B cell (primary cell): ENCODE measurements around the gene LAMP5. TPM values are rescaled to one million over a fixed set of nuclear protein-coding genes. Genes with fewer than 3 reads are reported as not detected.

ENCODE experiments used
- ATAC-seq: fragments of 200-7000 bp; cut with Tn5 transposase; one replicate; pipeline ENCODE4 v1.10.0; 2021; ENCODE audit warnings: low read depth, mild to moderate bottlenecking, moderate number of reproducible peaks, moderate library complexity
- CTCF ChIA-PET: fragments of 350-600 bp; sonication (Branson Sonifier 250); formaldehyde crosslinking; loops from one replicate; lab custom pipeline; 2021; ENCODE audit warnings: antibody characterized with exemption, inconsistent platforms; lab: Charles Lee
- POLR2A ChIA-PET: fragments of 350-600 bp; sonication (Branson Sonifier 250); formaldehyde crosslinking; loops from one replicate; lab custom pipeline; 2021; ENCODE audit warnings: antibody characterized with exemption; lab: Charles Lee
- DNase-seq: peaks from one replicate; pipeline ENCODE4 v3.0.0; 2013
- H2AFZ ChIP-seq: 2 replicates; pipeline ENCODE4 v1.6.1; 2012; ENCODE audit warnings: mild to moderate bottlenecking, low read depth, low read length; ENCODE audit not compliant: insufficient read depth, poor library complexity, severe bottlenecking
- H3K27ac ChIP-seq, 2 donors: 1 replicate in 1 of 2; 2 replicates in 1 of 2; pipeline ENCODE4 v1.5.1; 2012 to 2013; ENCODE audit warnings: low read length in 2 of 2, mild to moderate bottlenecking in 2 of 2, moderate library complexity in 1 of 2
- H3K27me3 ChIP-seq, 4 experiments: fragments of 200-600 bp in 1 of 4; sonication (generic) in 1 of 4; replicated peaks in 1 of 4; 1 replicate in 2 of 4; 2 replicates in 2 of 4; pipeline versions ENCODE4 v1.6.1 to v1.7.0; 2013 to 2016; ENCODE audit warnings: low read length in 3 of 4, mild to moderate bottlenecking in 2 of 4, mixed read lengths in 1 of 4, moderate library complexity in 1 of 4; ENCODE audit not compliant: insufficient read depth in 4 of 4, control insufficient read depth in 3 of 4; ENCODE audit errors: control extremely low read depth in 1 of 4
- H3K36me3 ChIP-seq, 2 experiments: replicated peaks in 1 of 2; 1 replicate in 1 of 2; 2 replicates in 1 of 2; pipeline versions ENCODE4 v1.6.1 to v1.7.1; 2013; ENCODE audit warnings: low read length in 1 of 2; ENCODE audit not compliant: insufficient read depth in 2 of 2, control insufficient read depth in 1 of 2; ENCODE audit errors: control extremely low read depth in 1 of 2, extremely low read depth in 1 of 2
- H3K4me1 ChIP-seq, 2 donors: fragments of 200-600 bp in 1 of 2; sonication (generic) in 1 of 2; 1 replicate in 1 of 2; 2 replicates in 1 of 2; pipeline versions ENCODE4 v1.5.1 to v1.6.1; 2013 to 2017; ENCODE audit warnings: low read length in 2 of 2; ENCODE audit not compliant: control insufficient read depth in 2 of 2, insufficient read depth in 2 of 2
- H3K4me2 ChIP-seq: replicated peaks from 2 replicates; pipeline ENCODE3; 2012; ENCODE audit warnings: mild to moderate bottlenecking, low read depth, low read length; ENCODE audit not compliant: poor library complexity, severe bottlenecking
- H3K4me3 ChIP-seq, 5 experiments: fragments of 200-600 bp in 1 of 5; sonication (generic) in 1 of 5; 1 replicate in 3 of 5; 2 replicates in 2 of 5; pipeline versions ENCODE4 v1.5.1 to v1.7.0; 2011 to 2016; ENCODE audit warnings: low read length in 4 of 5, mild to moderate bottlenecking in 4 of 5, low read depth in 2 of 5, control low read depth in 1 of 5, moderate library complexity in 1 of 5; ENCODE audit not compliant: insufficient read depth in 1 of 5; ENCODE audit errors: control extremely low read depth in 1 of 5, extremely low read depth in 1 of 5
- H3K79me2 ChIP-seq: fragments of 200-600 bp; sonication (generic); one replicate; pipeline ENCODE4 v1.6.0; 2016; ENCODE audit warnings: low read length; ENCODE audit not compliant: control insufficient read depth, insufficient read depth
- H3K9ac ChIP-seq: fragments of 200-600 bp; sonication (generic); 2 replicates; pipeline ENCODE4 v1.6.1; 2017; ENCODE audit warnings: mild to moderate bottlenecking, low read length, moderate library complexity
- H3K9me3 ChIP-seq, 3 donors: one replicate each; pipeline versions ENCODE4 v1.6.1 to v1.7.1; 2013; ENCODE audit warnings: low read length in 2 of 3; ENCODE audit not compliant: control insufficient read depth in 2 of 3, insufficient read depth in 1 of 3; ENCODE audit errors: control extremely low read depth in 1 of 3
- H4K20me1 ChIP-seq: 2 replicates; pipeline ENCODE4 v1.6.0; 2012; ENCODE audit warnings: mild to moderate bottlenecking, low read length; ENCODE audit not compliant: insufficient read depth, control insufficient read depth, poor library complexity, severe bottlenecking
- H3K27ac Mint-ChIP-seq: one replicate; pipeline ENCODE4 v1.8.0; 2021; ENCODE audit warnings: mixed read lengths
- H3K27me3 Mint-ChIP-seq: one replicate; pipeline ENCODE4 v1.8.0; 2021; ENCODE audit warnings: mixed read lengths
- H3K4me1 Mint-ChIP-seq: one replicate; pipeline ENCODE4 v1.8.0; 2021; ENCODE audit warnings: mixed read lengths
- H3K4me3 Mint-ChIP-seq: one replicate; pipeline ENCODE4 v1.8.0; 2021; ENCODE audit warnings: mixed read lengths
- H3K9me3 Mint-ChIP-seq: one replicate; pipeline ENCODE4 v1.8.0; 2022; ENCODE audit warnings: mixed read lengths; ENCODE audit not compliant: insufficient read depth
- EZH2 ChIP-seq: IDR thresholded peaks from 2 replicates; pipeline ENCODE4 v1.6.1; 2012; ENCODE audit warnings: borderline replicate concordance, low read depth, mild to moderate bottlenecking, moderate library complexity, low read length; ENCODE audit not compliant: insufficient read depth, poor library complexity, severe bottlenecking
- WGBS: methylation state at CpG from one replicate; pipeline ENCODE4 v1.1.5; 2013; ENCODE audit warnings: missing lambda C conversion rate; ENCODE audit not compliant: insufficient coverage; 5-methylcytosine and 5-hydroxymethylcytosine counted together
- intact Hi-C: fragments of 100-400 bp; cut with micrococcal nuclease; formaldehyde crosslinking; loops from one replicate; pipeline ENCODE4 v1.10.0; 2022
- polyA plus RNA-seq: library from polyadenylated mRNA; depleted of rRNA; stranded (reverse); fragments of >200 nt; gene quantifications from 2 replicates; pipeline ENCODE4 v1.2.3, GENCODE V29; 2012
- total RNA-seq, 2 donors: library from RNA; stranded (reverse); fragments of 120-200 nt in 1 of 2; gene quantifications; 1 replicate in 1 of 2; 2 replicates in 1 of 2; pipeline versions ENCODE4 v1.2.3 to v1.2.4, GENCODE V29; 2013 to 2022
- TF ChIP-seq, protein P1 (sequence below): fragments of 200-600 bp; IDR thresholded peaks from one replicate; pipeline ENCODE4 v1.8.0; 2022; ENCODE audit warnings: antibody characterized with exemption, mild to moderate bottlenecking

Gene LAMP5
- total and polyA plus RNA-seq, 2 donors (not counting 1 experiment from before 2014, with no cell fraction given): 0.17 to 1.3 TPM

DNA sequence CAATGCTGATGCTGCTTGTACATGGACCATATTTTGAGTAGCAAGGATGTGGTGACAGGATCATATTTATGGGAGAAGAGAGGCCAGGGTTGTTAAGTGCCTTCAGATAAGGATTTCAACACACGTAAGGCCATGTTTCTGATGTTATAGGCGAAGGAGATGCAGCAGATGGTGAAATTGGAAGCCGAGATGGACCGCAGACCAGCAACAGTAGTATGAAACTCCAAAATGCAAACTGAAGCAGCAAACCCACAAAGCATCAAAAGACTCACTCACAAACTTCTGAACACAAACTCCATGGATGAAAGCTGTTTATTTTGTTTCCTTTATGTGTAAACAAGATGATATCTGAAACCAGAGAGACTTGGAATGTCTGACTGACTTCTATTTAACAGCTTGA is 35.6 kb upstream of the LAMP5 start:
- intact Hi-C loops: no loop called here
- Histone ChIP-seq H4K20me1 (no peaks in the 10 kb centered on the region), H3K4me2 (no peak overlapping the region), H3K9ac (no peak overlapping the region), H2AFZ (no peak overlapping the region), H3K9me3 (no peaks in the 10 kb centered on the region), H3K4me1 (peaks cover 14 to 15% of the 10 kb centered on the region in 2 donors), H3K27me3 (no peaks in the 10 kb centered on the region), H3K79me2 (no peaks in the 10 kb centered on the region), H3K36me3 (no peaks in the 10 kb centered on the region), H3K27ac (no peak overlapping the region), H3K4me3 (no peak overlapping the region)
- no peak for DNase-seq
- no CpG with 5 or more reads among the region's 4 CpGs for WGBS
- Mint-ChIP-seq H3K27ac (no peak overlapping the region), H3K9me3 (no peaks in the 10 kb centered on the region), H3K4me3 (no peak overlapping the region), H3K4me1 (peaks cover 13% of the 10 kb centered on the region), H3K27me3 (no peaks in the 10 kb centered on the region)
- TF ChIP-seq, protein P1, sequence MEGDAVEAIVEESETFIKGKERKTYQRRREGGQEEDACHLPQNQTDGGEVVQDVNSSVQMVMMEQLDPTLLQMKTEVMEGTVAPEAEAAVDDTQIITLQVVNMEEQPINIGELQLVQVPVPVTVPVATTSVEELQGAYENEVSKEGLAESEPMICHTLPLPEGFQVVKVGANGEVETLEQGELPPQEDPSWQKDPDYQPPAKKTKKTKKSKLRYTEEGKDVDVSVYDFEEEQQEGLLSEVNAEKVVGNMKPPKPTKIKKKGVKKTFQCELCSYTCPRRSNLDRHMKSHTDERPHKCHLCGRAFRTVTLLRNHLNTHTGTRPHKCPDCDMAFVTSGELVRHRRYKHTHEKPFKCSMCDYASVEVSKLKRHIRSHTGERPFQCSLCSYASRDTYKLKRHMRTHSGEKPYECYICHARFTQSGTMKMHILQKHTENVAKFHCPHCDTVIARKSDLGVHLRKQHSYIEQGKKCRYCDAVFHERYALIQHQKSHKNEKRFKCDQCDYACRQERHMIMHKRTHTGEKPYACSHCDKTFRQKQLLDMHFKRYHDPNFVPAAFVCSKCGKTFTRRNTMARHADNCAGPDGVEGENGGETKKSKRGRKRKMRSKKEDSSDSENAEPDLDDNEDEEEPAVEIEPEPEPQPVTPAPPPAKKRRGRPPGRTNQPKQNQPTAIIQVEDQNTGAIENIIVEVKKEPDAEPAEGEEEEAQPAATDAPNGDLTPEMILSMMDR: no peak
- TF ChIP-seq EZH2: no peak
- POLR2A ChIA-PET: no interaction called here
- CTCF ChIA-PET: no interaction called here
- no peak for ATAC-seq

DNA sequence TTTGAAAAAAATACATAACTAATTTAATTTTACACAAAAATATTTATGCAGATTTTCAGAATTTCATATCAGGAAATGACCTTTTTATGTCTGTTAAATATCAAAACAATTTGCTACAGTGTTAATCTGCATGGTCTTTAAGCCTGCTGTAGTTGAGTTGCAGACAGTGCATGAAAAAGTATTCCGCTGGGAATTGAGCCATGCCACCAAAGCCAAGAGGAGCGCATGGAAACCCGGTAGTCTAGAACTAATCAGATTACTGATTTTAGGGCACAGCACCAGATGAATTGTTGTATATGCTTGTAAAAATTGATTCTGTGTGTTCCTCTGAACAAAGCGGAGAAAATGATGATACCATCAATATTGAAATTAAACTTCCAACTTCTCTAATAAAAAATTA is 34.3 kb upstream of the LAMP5 start:
- no peak for ATAC-seq

More for the DNA sequence above, 34.3 kb upstream of the LAMP5 start:
- WGBS: 91% methylated on average over 3 of the region's 4 CpGs
- H3K9me3 ChIP-seq: no peaks in the 10 kb centered on the region
- H2AFZ ChIP-seq: no peak overlapping the region
- no peaks in the 10 kb centered on the region for H3K9me3 Mint-ChIP-seq
- H3K4me1 Mint-ChIP-seq: peaks cover 13% of the 10 kb centered on the region
- no peaks in the 10 kb centered on the region for H3K27me3 Mint-ChIP-seq
- no peak for DNase-seq
- no peaks in the 10 kb centered on the region for H3K27me3 ChIP-seq
- TF ChIP-seq, protein P1: no peak
- TF ChIP-seq EZH2: no peak
- H3K4me2 ChIP-seq: no peak overlapping the region
- peaks cover 14 to 15% of the 10 kb centered on the region in 2 donors for H3K4me1 ChIP-seq
- H3K4me3 Mint-ChIP-seq: no peak overlapping the region
- H4K20me1 ChIP-seq: no peaks in the 10 kb centered on the region
- ChIA-PET POLR2A (no interaction called here), CTCF (no interaction called here)
- no peak overlapping the region for H3K27ac Mint-ChIP-seq
- no peaks in the 10 kb centered on the region for H3K79me2 ChIP-seq
- no peak overlapping the region for H3K9ac ChIP-seq
- no peak overlapping the region for H3K27ac ChIP-seq
- no peak overlapping the region for H3K4me3 ChIP-seq
- no peaks in the 10 kb centered on the region for H3K36me3 ChIP-seq
- intact Hi-C loops: no loop called here
